ENCODE data around the gene KSR1.

GRCh38 chr17:27569884-27570577, 113.8 kb downstream of the KSR1 start:
- no peak for TF ChIP-seq CTCF (IDR thresholded peaks at IDR 0.05)
- no peak for TF ChIP-seq POLR2A (IDR thresholded peaks at IDR 0.05)
